ENCODE data around the gene FAM131A.

Gene FAM131A

GRCh38 chr3:184379358-184380184 lies 42.2 kb downstream of the FAM131A start, which contains the start of gene CHRD:
TSS of gene CHRD (plus strand) at chr3:184380054. CDS start at chr3:184380319, 265 bp downstream.
- DNase-seq = peak; percentile 66

GRCh38 chr3:184380185-184380626 lies 42.8 kb downstream of the FAM131A start:
- DNase-seq = peak; percentile 89

GRCh38 chr3:184380627-184381260 lies 43.3 kb downstream of the FAM131A start:
- peak; percentile 36 for DNase-seq

GRCh38 chr3:184381261-184382224 lies 44.1 kb downstream of the FAM131A start:
- peak; percentile 48 for DNase-seq

GRCh38 chr3:184382326-184383032 lies 45.1 kb downstream of the FAM131A start:
- DNase-seq = no peak

GRCh38 chr3:184383033-184383740 lies 45.8 kb downstream of the FAM131A start:
- no peak for DNase-seq

- no peak for DNase-seq
Measured at GRCh38 chr3:184384342-184384741, 46.9 kb downstream of the FAM131A start.

GRCh38 chr3:184384856-184385422 lies 47.5 kb downstream of the FAM131A start:
- DNase-seq = no peak

GRCh38 chr3:184386047-184386806 lies 48.8 kb downstream of the FAM131A start:
- DNase-seq = no peak

GRCh38 chr3:184387174-184387714 lies 49.8 kb downstream of the FAM131A start:
- DNase-seq = no peak

GRCh38 chr3:184388164-184388935 lies 51.0 kb downstream of the FAM131A start:
- no peak for DNase-seq

- DNase-seq = no peak
Measured at GRCh38 chr3:184388936-184389230, 51.5 kb downstream of the FAM131A start.

GRCh38 chr3:184389384-184389783 lies 52.0 kb downstream of the FAM131A start:
- DNase-seq = no peak

- no peak for DNase-seq
Measured at GRCh38 chr3:184389935-184390528, 52.6 kb downstream of the FAM131A start.

GRCh38 chr3:184391266-184391665 lies 53.9 kb downstream of the FAM131A start:
- no peak for DNase-seq

GRCh38 chr3:184395320-184395660 lies 57.9 kb downstream of the FAM131A start:
- DNase-seq = peak; percentile 56

Measured in femur (tissue), 1 donor.